ENCODE measurements around the gene FRMPD2.

- TF ChIP-seq POLR2AphosphoS5 (IDR thresholded peaks at IDR 0.05; ENCODE audit: insufficient read depth, low read depth, low read length) (no peak), POLR2A (IDR thresholded peaks at IDR 0.05; ENCODE audit: low read depth, low read length) (no peak), CTCF (IDR thresholded peaks at IDR 0.05; ENCODE audit: extremely low read depth in 1 of 2, insufficient read depth in 1 of 2, low read depth in 1 of 2, low read length in 2 of 2) (no peak), EZH2 (IDR thresholded peaks at IDR 0.05; ENCODE audit: borderline replicate concordance, low read depth, low read length, severe bottlenecking) (no peak), FOS (IDR thresholded peaks at IDR 0.05; ENCODE audit: borderline replicate concordance, insufficient read depth, low read length) (no peak), MYC (IDR thresholded peaks at IDR 0.05; ENCODE audit: low read depth, low read length) (no peak)
These were observed 86.6 kb downstream of the FRMPD2 start for GRCh38 chr10:48187713-48188485.

Data from endothelial cell of umbilical vein (primary cell).